HG03175 (cell line): ENCODE data around the gene DENND5A.
"Not testable (repeated sequence)": the region's sequence is repeated elsewhere in the genome, so short reads cannot be mapped to it uniquely, and the experiment has no call there.

Experiments used
- ATAC-seq: cut with Tn5 transposase; IDR thresholded peaks from one replicate; pipeline ENCODE4 v1.9.1; 2021; ENCODE audit warnings: mild to moderate bottlenecking, moderate library complexity; ENCODE audit not compliant: unreplicated experiment

Gene DENND5A

GRCh38 chr11:9219115-9219514 is 46.0 kb downstream of the DENND5A start:
- no peak for ATAC-seq

- ATAC-seq, result no peak
Measured at GRCh38 chr11:9214765-9215164, 50.4 kb downstream of the DENND5A start.

GRCh38 chr11:9211322-9211721 is 53.8 kb downstream of the DENND5A start:
- no peak for ATAC-seq

DNA sequence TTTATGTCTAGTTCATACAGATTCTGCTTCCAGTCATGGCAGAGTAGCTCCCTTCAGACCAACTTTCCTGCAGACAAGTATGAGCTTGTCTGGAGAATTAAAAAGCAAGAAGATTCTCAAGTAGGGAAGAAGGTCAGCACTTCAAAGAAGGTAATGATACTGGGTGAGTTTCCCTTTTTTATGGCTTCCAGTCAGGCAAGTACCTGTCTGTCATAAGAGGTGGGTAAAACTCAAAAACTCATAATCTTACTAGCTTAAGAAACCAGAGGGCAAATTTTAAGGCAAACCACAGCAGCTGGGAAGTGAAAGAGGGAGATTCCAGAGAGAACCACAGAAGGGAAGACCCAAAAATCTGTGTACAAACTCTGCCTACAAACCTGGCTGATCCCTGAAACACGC is 54.2 kb downstream of the DENND5A start:
- peak; percentile 43 for ATAC-seq

GRCh38 chr11:9210224-9210921 is 54.8 kb downstream of the DENND5A start:
- no peak for ATAC-seq

- ATAC-seq, result not testable (repeated sequence)
Measured at GRCh38 chr11:9209604-9210003, 55.5 kb downstream of the DENND5A start.

DNA sequence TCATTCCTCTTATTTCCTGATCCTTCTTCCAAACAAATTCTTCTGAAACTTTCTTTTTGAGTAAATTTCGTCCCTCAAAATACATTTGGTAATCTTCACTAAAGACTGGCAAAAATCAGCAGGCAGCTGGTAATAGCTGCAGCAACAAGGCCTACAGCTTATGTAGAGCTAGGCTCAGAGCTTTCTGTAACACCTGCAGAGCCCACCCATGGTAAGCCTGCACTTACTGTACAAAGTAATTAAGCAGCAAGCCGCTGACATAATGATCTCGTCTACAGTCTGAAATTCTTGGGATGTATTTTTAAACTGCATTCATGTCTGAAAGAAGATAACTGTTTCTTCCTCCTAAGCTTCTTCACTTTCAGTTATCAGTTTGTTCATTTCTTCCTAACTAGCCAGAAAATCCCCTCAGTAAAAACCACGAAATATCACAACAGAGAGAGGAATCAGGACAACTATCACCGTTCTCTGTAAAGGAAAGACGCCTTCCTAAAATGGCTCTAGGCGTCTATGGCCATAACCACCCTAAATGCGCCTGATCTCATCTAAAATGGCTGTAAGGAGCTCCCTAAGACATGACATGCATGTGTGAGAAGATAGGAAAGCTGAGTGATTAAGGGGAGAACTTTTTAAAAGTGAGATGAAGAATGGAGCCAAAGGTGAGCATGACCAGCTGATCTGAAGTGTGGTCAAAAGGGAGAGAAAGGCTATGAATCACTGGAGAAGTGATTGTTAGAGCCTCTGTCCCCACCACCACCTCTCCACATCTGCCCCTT is 56.2 kb downstream of the DENND5A start:
- no peak for ATAC-seq

DNA sequence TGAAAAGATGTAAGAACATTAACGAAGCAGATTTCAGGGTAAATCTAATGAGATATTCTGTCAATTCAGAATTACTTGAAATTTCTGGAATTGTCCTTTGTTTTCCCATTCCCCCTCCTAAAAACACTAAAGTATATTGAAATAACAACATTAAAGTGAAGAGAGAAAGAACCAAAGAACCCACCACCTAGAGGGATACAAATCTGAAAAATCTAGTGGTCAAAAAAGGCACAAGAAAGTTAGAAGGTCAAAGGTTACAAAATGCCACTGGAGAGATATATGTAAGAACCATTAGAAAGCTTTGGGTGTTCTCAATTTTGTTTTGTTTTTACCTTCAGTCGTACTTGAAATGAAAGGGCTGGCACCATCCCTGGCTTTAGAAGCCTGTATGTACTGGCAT is 57.9 kb downstream of the DENND5A start:
- no peak for ATAC-seq

GRCh38 chr11:9206496-9206895 is 58.7 kb downstream of the DENND5A start:
- ATAC-seq, result no peak

DNA sequence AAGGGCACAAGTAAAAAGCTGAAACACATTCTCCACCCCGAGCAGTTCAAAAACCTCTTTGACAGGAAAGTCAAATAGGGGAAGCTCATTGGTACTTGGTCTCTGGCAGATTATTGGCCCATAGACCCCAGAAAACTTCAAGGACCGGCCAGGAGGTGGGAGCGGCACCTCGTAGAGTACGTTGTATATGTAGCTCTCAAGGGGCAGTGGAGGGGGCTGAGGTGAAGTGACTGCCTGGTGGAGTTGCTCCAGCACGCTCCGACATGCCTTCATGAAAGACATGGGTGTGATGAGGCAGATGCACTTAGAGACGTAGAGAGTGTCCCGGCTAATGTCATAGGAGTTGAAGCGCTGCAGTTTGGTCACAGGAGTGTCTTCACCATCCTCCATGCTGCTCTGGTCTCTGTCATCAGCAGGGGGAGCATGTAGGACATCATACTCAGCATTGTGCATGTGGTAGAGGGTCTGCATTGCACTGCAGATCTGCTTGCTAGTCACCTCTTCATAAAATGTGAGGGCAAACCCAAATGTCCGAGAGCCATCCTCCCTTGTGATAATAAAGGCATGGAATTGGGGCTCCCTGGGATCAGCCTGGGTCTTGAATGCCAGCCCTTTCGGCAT is 61.3 kb downstream of the DENND5A start:
- no peak for ATAC-seq

DNA sequence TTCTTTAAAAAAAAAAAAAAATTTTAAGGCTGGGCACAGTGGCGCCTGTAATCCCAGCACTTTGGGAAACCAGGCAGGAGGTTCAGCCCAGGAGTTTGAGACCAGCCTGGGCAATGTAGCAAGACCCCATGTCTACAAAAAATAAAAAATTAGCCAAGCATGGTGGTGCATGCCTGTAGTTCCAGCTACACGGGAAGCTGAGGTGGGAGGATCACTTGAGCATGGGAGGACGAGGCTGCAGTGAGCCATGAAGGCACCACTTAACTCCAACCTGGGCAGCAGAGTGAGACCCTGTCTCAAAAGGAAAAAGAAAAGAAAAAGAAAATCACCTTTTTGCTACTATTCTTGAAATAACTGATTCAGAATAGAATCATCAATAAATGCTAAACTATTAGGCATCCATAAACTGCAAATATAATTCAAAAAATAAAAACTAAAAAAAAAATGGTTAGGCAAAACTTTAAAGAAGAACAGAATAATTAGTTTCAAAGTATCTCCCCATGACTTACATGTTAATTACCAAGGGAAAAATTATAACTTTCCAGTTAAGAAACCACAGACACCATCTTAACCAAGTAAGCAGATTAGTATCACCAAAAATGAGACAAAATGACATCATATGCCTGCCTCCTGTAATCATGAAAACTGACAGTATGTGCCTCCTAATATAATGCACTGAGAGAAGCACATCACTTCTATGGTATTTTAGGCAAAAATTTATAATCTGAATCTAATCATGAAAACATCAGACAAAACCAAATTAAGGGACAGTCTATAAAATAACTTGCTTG is 63.6 kb downstream of the DENND5A start:
- no peak for ATAC-seq

DNA sequence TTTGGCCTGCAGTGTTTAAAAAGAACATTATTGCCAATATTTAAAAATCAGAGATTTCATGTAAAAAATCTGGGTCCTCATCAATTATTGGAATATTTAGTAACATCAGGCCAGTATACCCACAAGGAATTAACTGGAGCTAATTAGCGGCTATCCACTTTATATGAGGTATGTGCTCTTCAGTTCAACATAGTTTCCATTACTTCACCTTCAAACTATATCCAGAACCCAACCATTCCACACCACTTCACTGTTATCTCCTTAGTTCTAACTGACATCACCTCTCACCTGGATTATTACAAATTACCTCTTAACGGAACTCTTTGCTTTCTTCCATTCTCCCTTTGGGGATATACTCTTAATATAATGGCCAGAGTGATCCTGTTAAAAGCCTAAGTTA is 64.7 kb downstream of the DENND5A start:
- ATAC-seq, result no peak

DNA sequence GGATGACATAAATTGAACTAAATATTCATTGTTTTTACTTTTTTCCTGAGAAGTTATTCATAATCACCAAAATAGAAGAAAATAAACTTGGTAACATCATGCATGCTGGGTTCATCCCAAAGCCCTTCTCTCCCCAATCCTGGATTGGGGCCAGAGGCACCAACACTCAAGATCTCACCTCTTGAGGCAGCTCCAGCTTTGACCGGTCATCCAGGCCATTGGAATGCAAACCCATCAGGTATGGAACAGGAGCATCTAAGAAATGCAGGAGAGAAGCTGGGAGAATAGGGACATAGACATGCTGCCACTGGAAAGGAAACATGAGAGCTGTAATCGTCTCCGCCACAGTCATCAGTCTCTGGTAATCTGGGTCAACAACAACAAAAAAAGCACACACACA is 71.8 kb downstream of the DENND5A start:
- ATAC-seq, result no peak

- no peak for ATAC-seq
Measured at GRCh38 chr11:9192561-9192960, 72.6 kb downstream of the DENND5A start.

- not testable (repeated sequence) for ATAC-seq
Measured at GRCh38 chr11:9190326-9191016, 74.7 kb downstream of the DENND5A start.

DNA sequence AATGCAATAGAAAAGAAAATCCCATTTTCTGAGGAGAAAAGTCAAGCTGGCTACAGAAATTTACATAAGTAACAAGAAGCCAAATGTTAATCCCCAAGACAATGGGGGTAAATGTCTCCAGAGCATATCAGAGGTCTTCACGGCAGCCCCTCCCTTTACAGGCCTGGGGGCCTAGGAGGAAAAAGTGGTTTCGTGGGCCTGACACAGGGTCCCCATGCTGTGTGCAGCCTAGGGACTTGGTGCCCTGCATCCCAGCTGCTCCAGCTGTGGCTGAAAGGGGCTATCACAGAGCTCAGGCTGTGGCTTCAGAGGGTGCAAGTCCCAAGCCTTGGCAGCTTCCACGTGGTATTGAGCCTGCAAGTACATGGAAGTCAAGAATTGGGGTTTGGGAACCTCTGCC is 76.3 kb downstream of the DENND5A start:
- not testable (repeated sequence) for ATAC-seq

GRCh38 chr11:9187616-9188015 is 77.5 kb downstream of the DENND5A start:
- ATAC-seq, result no peak

DNA sequence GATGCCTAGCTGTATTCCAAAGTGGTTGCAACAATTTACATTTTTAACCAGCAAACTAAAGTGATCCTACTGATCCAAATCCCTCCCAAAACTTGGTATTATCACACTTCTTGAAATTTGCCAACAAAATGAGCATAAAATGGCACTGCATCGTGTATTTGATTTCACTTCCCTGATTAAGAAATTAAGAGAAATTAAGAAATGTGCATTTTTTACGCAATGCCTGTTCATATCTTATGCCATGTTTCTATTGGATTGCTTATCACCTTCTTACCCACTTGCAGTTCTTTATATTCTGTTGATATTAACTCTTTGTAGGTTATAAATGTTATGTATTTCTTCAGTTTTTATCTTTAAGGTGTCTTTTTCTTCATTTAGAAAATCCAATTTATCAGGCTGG is 80.6 kb downstream of the DENND5A start:
- no peak for ATAC-seq

DNA sequence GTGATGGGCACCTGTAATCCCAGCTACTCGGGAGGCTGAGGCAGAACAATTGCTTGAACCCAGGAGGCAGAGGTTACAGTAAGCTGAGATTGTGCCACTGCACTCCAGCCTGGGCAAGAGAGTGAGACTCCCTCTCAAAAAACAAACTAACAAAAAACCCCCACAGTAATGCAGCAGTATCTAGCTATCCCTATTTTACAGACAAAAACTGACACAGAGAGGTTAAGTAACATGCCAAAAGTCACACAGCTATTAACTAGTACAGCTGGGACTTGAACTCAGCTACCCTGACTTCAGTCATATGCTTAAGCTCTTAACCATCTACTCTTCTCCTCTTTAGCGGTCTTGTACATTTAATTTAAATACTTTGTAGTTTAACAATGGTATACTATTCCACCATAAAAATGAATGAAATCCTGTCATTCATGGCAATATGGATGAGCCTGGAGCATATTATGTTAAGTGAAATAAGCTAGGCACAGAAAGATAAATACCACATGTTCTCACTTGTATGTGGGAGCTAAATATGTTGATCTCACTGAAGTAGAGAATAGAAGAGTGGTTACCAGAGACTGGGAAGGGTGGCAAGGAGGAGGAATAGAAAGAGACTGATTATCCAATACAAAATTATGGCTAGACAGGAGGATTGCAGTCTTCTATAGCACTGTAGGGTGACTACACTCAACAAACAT is 82.8 kb downstream of the DENND5A start:
- ATAC-seq, result no peak

- no peak for ATAC-seq
Measured at GRCh38 chr11:9180784-9181183, 84.4 kb downstream of the DENND5A start.
